SK-N-MC (cell line): ENCODE measurements around the gene NQO2.

Experiments
- EZH2 ChIP-seq: fragments of 200-600 bp; sonication (generic); IDR thresholded peaks from one replicate; pipeline ENCODE4 v1.6.1; 2017; ENCODE audit warnings: antibody characterized with exemption
- POLR2AphosphoS5 ChIP-seq: IDR thresholded peaks from 2 replicates; pipeline ENCODE4 v1.6.1; 2012; ENCODE audit warnings: mild to moderate bottlenecking, low read depth, low read length, borderline replicate concordance

GRCh38 chr6:3005874-3006273 is 6.2 kb downstream of the NQO2 start:
- no peak for TF ChIP-seq EZH2
- no peak for TF ChIP-seq POLR2AphosphoS5
